ENCODE data around the gene FAM149B1.

The FAM149B1 gene

GRCh38 chr10:73182568-73182967, 14.6 kb downstream of the FAM149B1 start:
- DNase-seq: no peak

- DNase-seq: no peak
Measured at GRCh38 chr10:73183667-73184281, 15.9 kb downstream of the FAM149B1 start.

- no peak for DNase-seq
Measured at GRCh38 chr10:73186266-73186665, 18.3 kb downstream of the FAM149B1 start.

GRCh38 chr10:73190188-73190587, 22.3 kb downstream of the FAM149B1 start:
- DNase-seq: no peak

GRCh38 chr10:73205081-73205480, 37.2 kb downstream of the FAM149B1 start:
- DNase-seq: no peak

GRCh38 chr10:73205890-73206289, 38.0 kb downstream of the FAM149B1 start:
- DNase-seq: no peak

- no peak for DNase-seq
Measured at GRCh38 chr10:73206385-73206784, 38.5 kb downstream of the FAM149B1 start.

- DNase-seq: no peak
Measured at GRCh38 chr10:73207883-73208282, 40.0 kb downstream of the FAM149B1 start.

- DNase-seq: no peak
Measured at GRCh38 chr10:73209705-73210104, 41.8 kb downstream of the FAM149B1 start.

GRCh38 chr10:73210395-73211105, 42.6 kb downstream of the FAM149B1 start:
- no peak for DNase-seq

GRCh38 chr10:73211106-73211811, 43.3 kb downstream of the FAM149B1 start:
- DNase-seq: no peak

- no peak for DNase-seq
Measured at GRCh38 chr10:73215749-73216148, 47.8 kb downstream of the FAM149B1 start.

GRCh38 chr10:73217628-73218027, 49.7 kb downstream of the FAM149B1 start:
- no peak for DNase-seq

- DNase-seq: peak in 1 of 2 experiments; percentile 0
Measured at GRCh38 chr10:73218431-73219191, 50.7 kb downstream of the FAM149B1 start.

GRCh38 chr10:73219384-73219783, 51.5 kb downstream of the FAM149B1 start:
- no peak for DNase-seq

GRCh38 chr10:73220989-73221388, 53.1 kb downstream of the FAM149B1 start:
- no peak for DNase-seq

GRCh38 chr10:73225518-73225917, 57.6 kb downstream of the FAM149B1 start:
- no peak for DNase-seq

- no peak for DNase-seq
Measured at GRCh38 chr10:73226663-73227062, 58.7 kb downstream of the FAM149B1 start.

- no peak for DNase-seq
Measured at GRCh38 chr10:73228247-73228646, 60.3 kb downstream of the FAM149B1 start.

- DNase-seq: no peak
Measured at GRCh38 chr10:73229567-73229966, 61.6 kb downstream of the FAM149B1 start.

- no peak for DNase-seq
Measured at GRCh38 chr10:73232887-73233286, 65.0 kb downstream of the FAM149B1 start.

- no peak for DNase-seq
Measured at GRCh38 chr10:73233883-73234282, 66.0 kb downstream of the FAM149B1 start.

- DNase-seq: peak in 1 of 2 experiments; percentile 52
Measured at GRCh38 chr10:73234695-73235094, 66.8 kb downstream of the FAM149B1 start.
